ENCODE results near the gene MAP7.
"Not testable (repeated sequence)": the region's sequence is repeated elsewhere in the genome, so short reads cannot be mapped to it uniquely, and the experiment has no call there.

MAP7 gene

GRCh38 chr6:136331461-136331860 is 218.8 kb downstream of the MAP7 start:
- ATAC-seq = no peak

- no peak for ATAC-seq
Observed at GRCh38 chr6:136330634-136331033, 219.6 kb downstream of the MAP7 start.

- no peak for ATAC-seq
Observed at GRCh38 chr6:136326038-136326553, 224.1 kb downstream of the MAP7 start.

GRCh38 chr6:136324686-136325380 is 225.4 kb downstream of the MAP7 start:
- no peak for ATAC-seq

GRCh38 chr6:136323431-136324112 is 226.7 kb downstream of the MAP7 start:
- no peak for ATAC-seq

- no peak for ATAC-seq
Observed at GRCh38 chr6:136319732-136320131, 230.5 kb downstream of the MAP7 start.

- ATAC-seq = no peak
Observed at GRCh38 chr6:136318676-136319075, 231.5 kb downstream of the MAP7 start.

- ATAC-seq = no peak
Observed at GRCh38 chr6:136317971-136318370, 232.3 kb downstream of the MAP7 start.

- peak in 1 of 2 donors; percentile 49 for ATAC-seq
Observed at GRCh38 chr6:136317021-136317694, 233.1 kb downstream of the MAP7 start.

- ATAC-seq = no peak
Observed at GRCh38 chr6:136315594-136315993, 234.6 kb downstream of the MAP7 start.

GRCh38 chr6:136312975-136313374 is 237.2 kb downstream of the MAP7 start:
- no peak for ATAC-seq

- no peak for ATAC-seq
Observed at GRCh38 chr6:136309729-136310311, 240.4 kb downstream of the MAP7 start.

GRCh38 chr6:136309171-136309570 is 241.1 kb downstream of the MAP7 start:
- no peak for ATAC-seq

GRCh38 chr6:136308469-136308868 is 241.8 kb downstream of the MAP7 start:
- ATAC-seq = not testable (repeated sequence)

GRCh38 chr6:136307351-136307750 is 242.9 kb downstream of the MAP7 start:
- ATAC-seq = no peak

- ATAC-seq = no peak
Observed at GRCh38 chr6:136306466-136306865, 243.8 kb downstream of the MAP7 start.

- ATAC-seq = no peak
Observed at GRCh38 chr6:136304410-136304809, 245.8 kb downstream of the MAP7 start.

- ATAC-seq = no peak
Observed at GRCh38 chr6:136303516-136303915, 246.7 kb downstream of the MAP7 start.

GRCh38 chr6:136294621-136295020 is 255.6 kb downstream of the MAP7 start:
- no peak for ATAC-seq
